NCI-H510A treated with DMSO at 0.1 percent for 48 hours (cell line): ENCODE measurements around the gene PLA2G4A.
"Not testable (repeated sequence)": the region's sequence is repeated elsewhere in the genome, so short reads cannot be mapped to it uniquely, and the experiment has no call there.

ENCODE experiments used
- DNase-seq: peaks from one replicate; lab custom pipeline; 2025; lab: John Stamatoyannopoulos, UW

PLA2G4A gene

DNA sequence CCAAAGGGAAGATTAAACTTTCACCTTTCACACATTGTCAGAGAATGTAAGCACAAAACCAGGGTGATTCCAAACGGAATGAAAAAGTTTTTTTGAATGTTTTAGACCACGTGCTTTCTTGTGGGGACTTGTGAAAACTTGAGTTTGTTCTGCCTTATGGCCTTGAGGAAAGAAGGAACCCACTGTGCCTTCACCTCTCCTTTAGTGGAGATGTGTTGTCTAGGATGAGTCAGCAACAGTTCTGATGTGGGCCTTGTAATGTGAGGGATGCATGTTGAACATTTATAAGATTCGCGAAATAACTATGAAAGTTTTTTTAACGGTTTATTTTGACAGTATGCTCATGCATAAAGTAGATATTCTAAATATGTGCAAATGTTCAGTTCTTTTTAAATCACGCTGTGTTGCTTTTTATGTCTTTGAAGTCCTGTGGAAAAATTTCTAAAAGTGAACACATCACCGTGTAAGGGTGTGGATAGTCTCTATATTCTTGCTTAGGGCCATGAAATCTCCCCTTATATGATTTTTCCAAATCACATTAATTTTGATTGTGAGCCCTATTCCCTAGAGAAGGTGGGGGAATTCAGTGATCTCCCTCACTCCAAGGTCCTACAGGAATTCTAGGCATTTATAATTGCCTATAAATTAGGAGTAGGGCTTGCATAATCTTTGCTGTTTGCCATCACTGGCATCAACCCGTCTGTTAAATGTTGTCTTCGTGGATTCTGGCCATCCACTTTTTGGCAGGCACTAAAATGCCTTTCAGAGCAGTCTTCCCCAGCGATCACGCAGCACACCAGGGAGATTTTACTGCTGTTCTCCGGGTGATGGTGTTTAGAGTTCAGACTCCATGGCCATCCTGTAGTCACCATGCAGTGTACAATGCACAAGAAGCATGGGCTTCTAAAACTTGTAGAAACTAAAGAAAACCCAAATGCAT, 47.4 kb downstream of the PLA2G4A start:
- DNase-seq: no peak

DNA sequence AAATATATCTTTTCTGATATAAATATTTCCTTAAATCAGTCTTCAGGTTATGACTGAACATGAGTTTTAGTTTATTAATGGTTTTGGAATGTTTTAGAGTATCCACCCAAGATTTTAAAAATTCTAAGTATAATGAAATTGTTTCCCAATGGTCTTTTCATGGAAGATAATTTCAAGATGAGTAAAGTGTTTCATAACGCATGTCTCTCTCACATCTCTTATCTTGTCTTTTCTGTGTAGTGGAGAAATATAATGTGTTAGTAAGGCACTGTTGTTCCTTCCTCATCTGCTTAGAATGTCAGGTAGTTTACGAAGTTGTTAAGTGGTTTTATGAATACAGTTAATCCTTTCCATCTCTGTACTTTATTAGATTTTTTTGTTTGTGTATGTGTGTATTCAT, 49.6 kb downstream of the PLA2G4A start:
- DNase-seq: no peak

DNA sequence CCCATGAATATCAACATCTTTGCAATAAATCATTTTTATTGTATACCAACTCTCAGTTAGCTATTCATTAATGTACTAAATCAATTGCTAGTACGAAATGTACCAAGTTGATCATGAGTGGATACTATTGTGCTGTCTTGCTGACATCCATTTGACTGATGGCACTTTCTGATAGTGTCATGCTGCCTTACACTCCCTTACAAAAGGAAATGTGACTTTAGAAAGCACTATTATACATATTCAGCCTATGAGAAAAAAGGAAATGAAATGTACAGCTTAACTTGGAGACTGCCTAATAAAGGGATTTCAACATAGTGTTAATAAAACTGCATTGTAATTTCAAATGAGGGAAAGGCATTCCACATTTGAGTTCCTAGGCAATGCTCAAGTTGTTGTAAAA, 52.2 kb downstream of the PLA2G4A start:
- DNase-seq: no peak

DNA sequence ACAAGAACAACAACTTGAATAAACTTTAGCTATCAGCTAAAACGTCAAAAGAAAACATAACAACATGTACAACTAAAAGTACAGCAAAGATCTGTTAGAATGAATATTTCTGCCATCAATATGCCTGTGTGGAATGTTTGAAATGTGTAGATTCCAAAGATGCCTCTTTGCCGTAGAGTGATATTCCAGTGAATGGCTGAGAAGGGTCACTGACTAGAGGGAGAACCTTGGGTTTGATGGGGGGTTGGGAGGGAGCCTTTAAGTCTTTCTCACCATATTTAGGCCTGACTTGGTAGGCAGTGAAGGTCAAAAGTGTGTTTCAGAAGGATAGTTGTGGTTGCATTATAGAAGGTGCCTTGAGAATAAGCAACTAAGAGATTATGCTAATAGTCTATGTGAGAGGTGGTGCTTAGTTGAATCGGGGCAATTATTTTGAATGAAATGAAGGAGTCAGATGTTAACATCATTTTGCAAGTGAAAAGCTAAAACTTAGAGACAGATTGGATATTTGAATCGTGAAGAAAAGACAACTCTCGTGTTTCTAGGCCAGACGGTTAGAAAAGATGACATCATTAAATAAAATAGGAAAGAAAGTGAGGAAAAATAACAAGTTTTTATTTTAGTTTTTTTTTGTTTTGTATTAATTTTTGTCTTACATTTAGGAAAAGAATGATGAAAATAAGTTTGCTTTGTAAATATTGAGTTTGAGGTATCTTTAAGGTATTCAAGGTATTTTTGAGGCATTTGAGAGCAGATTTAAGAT, 53.8 kb downstream of the PLA2G4A start:
- no peak for DNase-seq

DNA sequence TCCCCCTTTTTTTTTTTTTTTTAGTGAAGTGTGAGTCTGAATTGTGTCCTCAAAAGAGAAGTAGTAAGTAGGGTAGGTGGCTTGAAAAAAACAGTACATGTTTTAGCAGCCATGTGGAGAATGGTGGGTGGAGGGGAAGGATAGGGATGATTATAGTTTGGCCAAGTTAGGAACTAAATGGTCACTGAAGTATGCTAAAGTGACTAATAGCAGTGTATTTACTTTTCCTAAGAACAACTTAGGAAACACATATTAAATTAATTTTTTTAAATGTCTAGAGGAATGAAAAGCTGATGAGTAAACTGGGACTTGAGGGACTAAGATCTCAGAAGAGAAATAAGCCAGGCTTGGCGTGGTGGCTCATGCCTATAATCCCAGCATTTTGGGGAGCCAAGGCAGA, 55.5 kb downstream of the PLA2G4A start:
- DNase-seq: no peak

DNA sequence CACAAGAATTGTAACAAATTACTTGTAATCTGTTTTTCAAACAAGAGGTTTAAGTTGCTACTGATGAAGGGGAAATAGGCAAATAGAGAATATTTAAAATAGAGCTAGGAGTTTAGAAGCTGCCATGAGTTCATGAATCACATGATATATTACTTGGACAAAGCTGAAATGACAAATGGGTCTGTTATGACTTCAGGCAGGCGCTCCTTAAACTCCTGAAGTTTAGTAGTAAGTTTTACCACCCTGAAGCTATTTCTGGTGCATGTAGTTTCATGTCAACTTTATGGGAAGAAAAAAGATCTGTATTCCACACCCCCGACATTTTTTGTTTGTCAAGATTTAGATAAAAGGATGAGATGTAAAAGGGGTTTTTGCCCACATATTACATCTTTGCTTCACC, 58.5 kb downstream of the PLA2G4A start:
- DNase-seq: no peak

DNA sequence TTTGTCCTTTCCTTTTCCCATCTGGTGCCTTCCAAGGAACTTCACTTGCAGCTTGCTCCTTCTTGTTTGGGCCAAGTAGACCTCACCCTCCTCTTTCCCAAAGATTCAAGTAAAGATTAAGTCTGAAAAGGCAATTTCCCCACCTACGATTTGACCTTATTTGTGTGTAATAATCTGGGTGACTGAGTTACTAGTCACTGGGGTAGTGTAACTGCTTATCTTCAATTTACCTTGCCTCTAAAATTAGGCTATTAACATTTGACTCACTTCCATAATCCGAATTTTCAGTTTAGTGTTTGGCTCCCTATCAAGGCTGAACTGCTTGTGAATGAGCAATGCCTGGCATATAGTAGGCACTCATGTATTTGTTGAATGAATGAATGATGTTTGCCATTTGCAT, 59.6 kb downstream of the PLA2G4A start:
- DNase-seq: no peak

DNA sequence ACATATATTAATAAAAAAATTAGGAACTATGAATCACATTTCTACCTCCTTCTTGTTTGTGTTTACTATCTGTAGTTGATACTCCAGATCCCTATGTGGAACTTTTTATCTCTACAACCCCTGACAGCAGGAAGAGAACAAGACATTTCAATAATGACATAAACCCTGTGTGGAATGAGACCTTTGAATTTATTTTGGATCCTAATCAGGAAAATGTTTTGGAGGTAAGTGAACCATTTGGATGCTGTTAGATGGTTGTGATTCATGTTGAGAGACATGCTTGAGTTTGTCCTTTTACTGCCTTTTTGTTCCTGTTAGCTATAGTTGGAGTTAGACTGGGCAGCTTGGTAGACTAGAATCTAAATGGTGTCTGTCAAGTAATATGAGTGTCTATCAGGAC, 64.2 kb downstream of the PLA2G4A start:
- no peak for DNase-seq

DNA sequence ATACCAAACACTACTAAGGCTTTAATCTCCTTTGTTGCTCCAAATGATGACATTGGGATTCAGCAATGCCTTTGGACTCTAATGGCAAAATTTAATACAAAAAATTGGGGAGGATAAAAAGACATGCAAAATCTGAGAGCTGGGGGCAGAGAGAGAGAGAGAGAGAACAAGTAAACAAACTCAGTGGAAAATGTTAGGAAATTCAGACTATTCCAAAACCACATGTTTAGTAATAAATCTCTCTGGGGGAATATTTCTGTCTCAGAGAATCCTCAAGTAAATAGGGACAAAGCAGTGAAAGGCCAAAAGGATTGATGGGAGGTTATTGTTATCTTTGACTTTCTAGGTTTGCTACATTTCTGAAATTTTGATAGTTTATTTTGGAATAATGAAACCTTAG, 65.7 kb downstream of the PLA2G4A start:
- no peak for DNase-seq

DNA sequence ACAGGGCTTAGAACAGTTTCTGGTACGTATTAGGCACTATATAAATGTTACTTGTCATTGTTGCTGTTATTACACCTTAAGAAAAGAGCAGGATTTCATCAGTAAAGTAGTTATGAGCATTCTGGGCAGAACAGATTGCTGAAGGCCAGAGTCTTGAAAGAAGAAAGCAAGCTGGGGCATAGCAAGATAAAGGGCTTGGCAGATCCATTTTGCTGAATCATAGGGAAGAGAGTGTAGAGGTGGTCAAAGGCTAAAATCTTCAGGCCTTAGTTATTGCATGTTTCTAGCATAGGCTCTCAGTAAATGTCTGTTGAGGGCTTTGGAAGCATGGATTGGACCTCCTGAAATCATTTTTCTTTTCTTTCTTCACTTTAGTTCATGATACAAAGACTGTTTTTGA, 67.5 kb downstream of the PLA2G4A start:
- DNase-seq: no peak

DNA sequence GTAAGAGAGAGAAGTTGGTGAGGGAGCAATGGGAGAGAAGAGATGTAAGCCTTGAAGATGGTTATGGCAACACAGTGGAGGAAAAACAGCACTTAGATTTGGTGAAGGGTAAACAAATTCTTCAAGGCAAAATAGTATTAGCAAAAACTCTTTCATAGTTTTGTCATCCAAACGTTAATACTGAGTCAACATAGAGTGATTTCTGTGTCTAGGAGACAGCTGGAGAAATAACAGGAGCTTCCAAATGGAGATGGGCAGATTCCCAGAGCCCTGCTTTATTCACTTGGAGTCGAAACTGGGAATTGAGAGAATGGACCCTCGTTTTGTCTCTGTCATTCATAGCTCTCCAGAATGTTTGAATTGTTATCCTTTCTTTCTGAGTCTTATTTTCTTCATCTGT, 68.3 kb downstream of the PLA2G4A start:
- no peak for DNase-seq

DNA sequence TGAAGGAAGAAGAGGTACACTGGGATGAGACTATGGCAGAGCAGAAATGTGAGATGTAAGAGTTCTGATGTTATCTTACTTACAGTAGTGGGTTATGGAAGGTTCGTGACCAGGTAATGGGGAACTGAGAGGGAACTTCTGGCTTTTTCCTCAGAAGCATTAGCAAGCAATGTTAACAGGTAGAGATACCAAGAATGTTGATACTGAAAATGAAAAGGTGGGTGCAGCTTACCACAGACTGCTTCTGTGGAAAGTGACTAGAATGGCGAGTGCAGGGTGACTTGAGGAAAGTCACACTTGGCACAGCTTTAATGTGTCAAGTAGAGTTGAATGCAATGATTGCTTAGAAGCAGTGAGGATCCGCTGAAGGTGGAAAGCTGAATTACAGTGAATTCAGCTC, 70.8 kb downstream of the PLA2G4A start:
- no peak for DNase-seq

DNA sequence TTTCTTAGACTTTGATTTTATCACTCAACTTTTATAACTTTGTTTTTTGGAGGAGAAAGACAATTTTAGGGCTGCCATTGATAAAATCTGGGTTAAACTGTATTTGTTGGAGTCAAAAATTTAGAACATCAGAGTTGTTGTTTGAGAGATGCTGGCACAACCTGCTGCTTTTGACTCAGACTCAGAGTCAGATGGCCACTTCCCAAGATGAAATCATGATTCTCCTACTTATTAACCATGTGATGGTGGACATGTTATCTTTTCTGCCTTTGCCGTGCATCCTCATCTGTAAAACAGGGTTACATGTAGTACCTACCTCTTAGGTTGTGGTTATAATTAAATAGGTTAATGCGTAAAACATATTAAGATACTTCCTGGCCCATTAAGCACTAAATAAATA, 71.2 kb downstream of the PLA2G4A start:
- no peak for DNase-seq

DNA sequence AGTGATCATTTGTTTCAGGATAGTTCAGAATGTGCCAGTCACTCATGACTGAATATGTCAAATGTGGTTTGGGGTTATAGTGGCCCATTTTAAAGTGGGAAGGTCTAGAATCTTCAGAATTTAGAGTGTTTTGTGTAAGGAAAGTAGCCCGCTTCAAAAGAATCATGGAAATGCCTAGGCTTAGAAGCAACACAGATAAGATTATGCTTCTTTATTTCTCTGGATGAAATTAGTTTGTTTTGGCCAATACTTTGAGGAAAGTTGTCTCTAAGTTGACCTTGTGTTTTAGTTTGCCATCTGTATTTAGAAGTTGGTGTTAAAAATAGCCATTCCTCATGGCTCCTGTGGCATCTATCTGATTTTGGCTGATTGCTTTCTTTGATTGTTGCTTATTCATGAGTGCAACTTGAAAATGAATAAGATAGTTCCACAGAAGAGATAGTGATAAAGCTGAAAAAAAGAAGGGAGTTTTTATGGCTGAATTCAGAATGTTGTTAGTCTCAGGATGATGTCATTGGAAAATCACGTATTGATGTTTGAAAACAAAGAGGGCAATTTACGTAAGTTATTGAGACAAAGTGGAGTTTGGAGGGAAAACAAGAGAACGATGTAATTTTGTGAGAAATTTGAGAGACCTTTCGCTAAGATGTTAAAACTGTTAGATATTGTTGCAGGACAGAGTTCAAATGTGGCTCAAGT, 71.9 kb downstream of the PLA2G4A start:
- DNase-seq: no peak

DNA sequence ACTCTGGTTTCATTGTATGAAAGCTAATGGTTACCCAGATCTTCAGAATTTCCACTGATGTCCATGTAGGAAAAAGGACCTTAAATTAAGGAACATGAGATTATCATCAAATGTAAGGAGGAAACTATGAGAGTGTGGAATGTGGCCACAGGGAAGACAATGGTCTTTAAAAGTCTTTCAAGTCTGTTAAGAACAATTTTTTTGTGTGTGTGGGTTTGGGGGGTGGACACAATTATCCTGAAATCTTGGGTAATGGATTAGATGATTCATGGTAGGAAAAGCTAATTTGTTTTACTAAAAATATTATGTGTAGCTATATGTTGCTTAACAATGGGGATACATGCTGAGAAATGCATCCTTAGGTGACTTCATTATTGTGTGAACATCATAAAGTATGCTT, 72.9 kb downstream of the PLA2G4A start:
- DNase-seq: no peak

DNA sequence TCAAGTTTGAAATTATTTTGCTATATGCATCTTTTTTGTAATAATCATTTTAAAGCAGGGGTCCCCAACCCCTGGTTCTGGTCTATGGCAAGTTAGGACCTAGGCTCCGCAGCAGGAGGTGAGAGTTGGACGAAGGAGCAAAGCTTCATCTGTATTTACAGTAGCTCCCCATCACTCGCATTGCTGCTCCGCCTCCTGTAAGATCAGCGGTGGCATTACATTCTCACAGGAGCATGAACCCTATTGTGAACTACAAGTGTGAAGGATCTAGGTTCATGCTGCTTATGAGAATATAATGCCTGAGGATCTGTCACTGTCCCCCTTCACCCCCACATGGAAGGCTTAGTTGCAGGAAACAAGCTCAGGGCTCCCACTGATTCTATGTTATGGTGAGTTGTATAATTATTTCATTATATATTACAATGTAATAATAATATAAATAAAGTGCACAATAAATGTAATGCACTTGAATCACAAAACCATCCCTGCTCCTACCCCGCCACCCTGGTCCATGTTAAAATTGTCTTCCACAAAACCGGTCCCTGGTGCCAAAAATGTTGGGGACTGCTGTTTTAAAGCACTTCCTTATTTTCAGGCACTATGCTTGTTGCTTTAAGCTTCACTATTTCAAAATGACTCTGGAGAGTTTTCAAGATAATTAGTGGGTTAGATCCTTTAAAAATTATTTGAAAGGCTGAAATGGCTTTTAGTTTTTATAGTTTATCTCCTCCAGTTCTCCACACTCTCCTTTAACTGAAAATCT, 74.8 kb downstream of the PLA2G4A start:
- no peak for DNase-seq

DNA sequence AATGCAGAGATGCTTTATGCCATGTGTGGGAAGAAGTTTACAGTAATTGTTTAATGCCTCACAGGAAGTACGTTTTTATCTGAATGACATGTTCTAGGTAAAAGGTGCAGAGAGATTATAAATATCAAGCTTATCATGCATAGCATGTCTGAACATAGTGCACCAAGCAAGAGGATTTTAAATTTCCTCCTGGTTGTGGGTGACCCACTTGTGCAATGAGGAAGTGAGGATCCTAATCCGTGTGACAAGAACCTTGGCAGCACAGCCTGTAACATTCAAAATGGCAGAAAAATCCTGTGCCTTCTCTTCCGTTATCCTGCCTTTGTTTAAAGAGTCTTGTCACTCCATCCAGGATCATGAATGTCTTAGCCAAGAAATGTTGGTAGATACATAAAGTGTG, 75.6 kb downstream of the PLA2G4A start:
- DNase-seq: no peak

DNA sequence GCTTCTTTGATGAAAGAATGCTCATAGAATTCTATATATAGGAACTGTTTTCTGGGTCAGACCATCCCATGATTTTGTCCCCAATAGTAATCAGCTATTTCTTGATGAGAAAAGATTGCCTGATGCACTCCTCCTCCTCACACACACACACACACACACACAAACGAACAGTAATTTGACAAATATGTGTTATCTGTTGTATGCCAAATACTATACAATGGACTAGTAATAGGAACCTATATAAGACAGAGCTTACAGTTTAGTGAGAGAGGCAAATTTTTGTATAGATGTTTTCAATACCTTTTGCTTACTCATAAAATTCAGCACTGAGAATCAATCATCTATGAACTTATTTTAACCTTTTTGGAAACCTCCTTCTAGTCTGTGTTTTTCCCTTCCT, 76.8 kb downstream of the PLA2G4A start:
- no peak for DNase-seq

DNA sequence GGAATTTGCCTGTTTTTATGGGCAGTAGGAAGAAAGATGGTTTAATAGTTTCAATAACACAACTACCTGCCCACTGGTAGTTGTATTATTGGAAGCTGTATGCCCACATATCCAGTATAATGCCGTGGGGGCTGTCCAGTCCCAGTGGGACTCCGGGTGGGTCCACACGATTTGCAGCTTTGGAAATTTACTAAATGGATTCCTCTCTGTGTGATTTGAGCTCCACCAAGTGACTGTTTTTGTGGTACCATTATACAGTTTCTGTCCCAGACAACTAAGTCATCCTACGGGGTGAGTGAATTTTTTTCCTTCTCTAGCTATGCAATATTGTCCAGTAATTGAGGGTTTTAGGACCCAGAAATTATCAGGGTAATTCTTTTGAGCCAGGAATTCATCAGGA, 86.8 kb downstream of the PLA2G4A start:
- no peak for DNase-seq

DNA sequence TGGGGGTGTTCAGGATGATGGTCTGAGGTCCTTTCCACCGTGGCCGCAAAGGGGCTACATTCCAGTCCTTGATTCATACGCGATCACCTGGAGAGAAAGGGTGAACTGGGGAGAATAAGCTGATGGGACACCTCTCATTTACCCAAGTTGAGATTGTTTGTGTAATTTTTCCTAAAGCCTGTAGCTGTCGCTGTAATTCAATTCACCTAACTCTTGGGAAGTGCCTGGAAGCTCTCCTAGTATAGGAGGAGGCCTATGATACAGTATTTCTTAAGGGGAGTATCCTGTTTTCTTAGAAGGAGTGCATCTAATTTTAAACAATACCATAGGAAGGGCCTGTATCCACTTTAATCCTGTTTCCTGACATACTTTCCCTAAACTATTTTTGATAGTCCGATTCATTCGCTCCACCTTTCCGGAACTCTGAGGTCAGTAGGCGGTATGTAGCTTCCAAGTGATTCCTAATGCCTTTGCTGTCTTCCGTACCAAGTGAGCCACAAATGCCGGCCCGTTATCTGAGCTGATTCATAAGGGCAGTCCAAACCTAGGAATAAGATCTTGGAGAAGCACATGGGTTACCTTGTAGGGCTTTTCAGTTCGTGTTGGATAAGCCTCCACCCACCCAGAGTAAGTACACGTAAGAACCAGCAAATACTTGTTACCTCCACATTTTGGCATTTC, 88.5 kb downstream of the PLA2G4A start:
- not testable (repeated sequence) for DNase-seq

DNA sequence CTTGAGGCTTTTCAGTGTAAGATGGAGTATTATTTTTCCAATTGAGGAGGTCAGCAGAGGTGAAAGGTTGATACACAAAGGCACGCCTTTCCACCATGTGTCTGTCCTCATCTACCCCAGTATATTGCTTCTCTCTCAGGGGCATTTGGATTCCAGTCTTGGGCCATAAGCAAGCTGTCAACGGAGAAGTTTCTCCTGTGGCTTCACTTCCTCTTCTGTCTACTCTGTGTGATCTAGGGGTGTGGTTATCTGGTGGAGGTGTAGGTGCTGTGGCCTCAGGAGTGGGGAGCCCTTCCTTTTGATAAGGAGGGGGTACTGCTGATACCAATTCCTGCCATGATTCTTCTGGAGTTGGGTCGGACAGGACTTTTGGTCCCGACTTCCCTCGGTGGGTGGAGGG, 92.6 kb downstream of the PLA2G4A start:
- not testable (repeated sequence) for DNase-seq
